Lower lobe of right lung (tissue), 2 donors: Measurements from ENCODE around the gene VASN. TPM values are rescaled to one million over a fixed set of nuclear protein-coding genes. Genes with fewer than 3 reads are reported as not detected.

Experiments
- ATAC-seq, 2 donors: fragments of 200-7000 bp; cut with Tn5 transposase; one replicate each; pipeline ENCODE4 v1.9.1; 2020 to 2022; ENCODE audit warnings: mild to moderate bottlenecking in 2 of 2, moderate library complexity in 2 of 2
- DNase-seq: peaks from one replicate; pipeline ENCODE4 v3.0.0-alpha.2; 2020
- H3K27ac ChIP-seq: fragments of 200-600 bp; one replicate; pipeline ENCODE4 v1.8.0; 2022
- H3K27me3 ChIP-seq: fragments of 200-600 bp; one replicate; pipeline ENCODE4 v1.8.0; 2022; ENCODE audit warnings: low read depth
- H3K36me3 ChIP-seq: fragments of 200-600 bp; one replicate; pipeline ENCODE4 v1.8.0; 2022; ENCODE audit warnings: mild to moderate bottlenecking
- H3K4me1 ChIP-seq: fragments of 200-600 bp; one replicate; pipeline ENCODE4 v1.8.0; 2022
- H3K4me3 ChIP-seq: fragments of 200-600 bp; one replicate; pipeline ENCODE4 v1.8.0; 2022; ENCODE audit warnings: mild to moderate bottlenecking
- H3K9me3 ChIP-seq: fragments of 200-600 bp; one replicate; pipeline ENCODE4 v1.8.0; 2022
- intact Hi-C: fragments of 100-400 bp; cut with DNase I; formaldehyde crosslinking; loops from one replicate; pipeline ENCODE4 v1.11.0; 2022
- total RNA-seq: library from RNA; stranded (reverse); fragmentation: NEBNext Ultra II Directional; extraction: Animal tissue kit (Norgen Biotek cat#: 25700); gene quantifications from one replicate; pipeline ENCODE4 v1.2.1, GENCODE V29; 2021
- TF ChIP-seq, protein P1 (sequence below): fragments of 200-600 bp; IDR thresholded peaks from one replicate; pipeline ENCODE4 v1.8.0; 2022; ENCODE audit warnings: antibody characterized with exemption, mild to moderate bottlenecking
- donor health status: DM: no; HTN: yes; CAD: no; lungs with severe emphysema.

The VASN gene
- total RNA-seq, 1 donor from 2014 or later, result 17.4 TPM

GRCh38 chr16:4385789-4386450, 14.3 kb downstream of the VASN start:
- H3K9me3 ChIP-seq, result no peaks in the 10 kb centered on the region
- peak overlapping the region; percentile 53 for H3K27ac ChIP-seq
- no peak for ATAC-seq
- DNase-seq, result no peak
- H3K4me1 ChIP-seq, result peaks cover 30% of the 10 kb centered on the region
- TF ChIP-seq, protein P1, sequence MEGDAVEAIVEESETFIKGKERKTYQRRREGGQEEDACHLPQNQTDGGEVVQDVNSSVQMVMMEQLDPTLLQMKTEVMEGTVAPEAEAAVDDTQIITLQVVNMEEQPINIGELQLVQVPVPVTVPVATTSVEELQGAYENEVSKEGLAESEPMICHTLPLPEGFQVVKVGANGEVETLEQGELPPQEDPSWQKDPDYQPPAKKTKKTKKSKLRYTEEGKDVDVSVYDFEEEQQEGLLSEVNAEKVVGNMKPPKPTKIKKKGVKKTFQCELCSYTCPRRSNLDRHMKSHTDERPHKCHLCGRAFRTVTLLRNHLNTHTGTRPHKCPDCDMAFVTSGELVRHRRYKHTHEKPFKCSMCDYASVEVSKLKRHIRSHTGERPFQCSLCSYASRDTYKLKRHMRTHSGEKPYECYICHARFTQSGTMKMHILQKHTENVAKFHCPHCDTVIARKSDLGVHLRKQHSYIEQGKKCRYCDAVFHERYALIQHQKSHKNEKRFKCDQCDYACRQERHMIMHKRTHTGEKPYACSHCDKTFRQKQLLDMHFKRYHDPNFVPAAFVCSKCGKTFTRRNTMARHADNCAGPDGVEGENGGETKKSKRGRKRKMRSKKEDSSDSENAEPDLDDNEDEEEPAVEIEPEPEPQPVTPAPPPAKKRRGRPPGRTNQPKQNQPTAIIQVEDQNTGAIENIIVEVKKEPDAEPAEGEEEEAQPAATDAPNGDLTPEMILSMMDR, result no peak
- H3K4me3 ChIP-seq, result no peak overlapping the region
- H3K27me3 ChIP-seq, result no peaks in the 10 kb centered on the region
- intact Hi-C loops, result no loop called here
- peaks cover 95% of the 10 kb centered on the region for H3K36me3 ChIP-seq

DNA sequence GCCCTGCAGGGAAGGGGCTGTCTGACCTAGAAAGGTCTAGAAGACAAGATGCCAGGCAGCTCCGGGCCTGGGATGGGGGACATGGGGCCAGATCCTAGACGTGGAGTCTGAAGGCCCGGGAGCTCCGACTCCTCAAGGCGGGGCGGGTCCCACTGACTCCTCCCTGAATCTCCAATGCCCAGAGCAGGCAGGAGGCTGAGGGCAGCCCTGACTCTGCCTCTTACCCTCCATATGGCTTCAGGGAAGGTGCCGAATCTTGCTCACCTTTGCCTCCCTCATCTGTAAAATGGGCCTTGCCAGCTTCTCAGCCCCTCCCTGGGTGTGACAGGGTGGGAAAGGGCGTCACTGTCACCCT, 14.8 kb downstream of the VASN start:
- TF ChIP-seq, protein P1, result no peak
- ATAC-seq, result no peak

DNA sequence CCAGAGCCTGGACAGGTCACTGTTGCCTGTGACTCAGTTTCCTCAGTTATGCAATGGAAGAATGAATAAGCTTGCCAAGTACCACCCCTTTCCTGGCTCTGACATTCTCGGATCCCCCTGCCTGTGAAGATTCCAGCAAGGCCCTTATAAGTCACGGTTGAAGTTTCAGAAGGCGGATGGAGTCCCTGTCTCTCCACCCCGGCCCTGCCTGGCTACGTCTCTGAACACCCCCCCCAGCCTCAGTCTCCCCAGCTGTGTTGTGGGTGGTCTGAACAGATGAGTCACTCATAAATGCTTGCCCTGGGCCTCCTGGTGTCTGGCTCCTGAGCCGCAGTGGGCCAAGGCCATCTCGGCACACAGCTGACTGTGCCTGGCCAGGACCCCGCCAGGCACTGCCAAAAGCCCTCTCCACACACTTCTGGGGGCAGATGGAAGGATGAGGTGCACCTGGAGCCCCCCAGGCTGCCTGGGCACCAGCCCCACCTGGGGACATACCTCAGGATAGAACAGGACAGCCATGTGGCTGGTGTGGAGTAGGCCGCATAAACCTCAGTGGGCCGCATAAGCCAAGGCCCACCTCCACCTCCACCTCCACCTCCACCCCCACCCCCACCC, 15.4 kb downstream of the VASN start:
- intact Hi-C loops, result no loop called here
- DNase-seq (no peak), ATAC-seq (no peak)
- no peak overlapping the region for H3K4me3 ChIP-seq
- H3K27me3 ChIP-seq, result no peaks in the 10 kb centered on the region
- H3K27ac ChIP-seq, result peak overlapping the region; percentile 36
- H3K9me3 ChIP-seq, result no peaks in the 10 kb centered on the region
- TF ChIP-seq, protein P1, result no peak
- peaks cover 93% of the 10 kb centered on the region for H3K36me3 ChIP-seq
- H3K4me1 ChIP-seq, result peaks cover 34% of the 10 kb centered on the region

More for the DNA sequence above, 14.8 kb downstream of the VASN start:
- peak overlapping the region; percentile 53 for H3K27ac ChIP-seq
- H3K27me3 ChIP-seq, result no peaks in the 10 kb centered on the region
- no peak overlapping the region for H3K4me3 ChIP-seq
- no peak for DNase-seq
- intact Hi-C loops, result no loop called here
- peaks cover 30% of the 10 kb centered on the region for H3K4me1 ChIP-seq
- H3K9me3 ChIP-seq, result no peaks in the 10 kb centered on the region
- peaks cover 94% of the 10 kb centered on the region for H3K36me3 ChIP-seq

GRCh38 chr16:4387781-4388180, 16.1 kb downstream of the VASN start:
- no peak for ATAC-seq
- TF ChIP-seq, protein P1, result no peak
- Histone ChIP-seq H3K27me3 (no peaks in the 10 kb centered on the region), H3K9me3 (no peaks in the 10 kb centered on the region), H3K36me3 (peaks cover 91% of the 10 kb centered on the region), H3K27ac (peak overlapping the region; percentile 36), H3K4me3 (no peak overlapping the region), H3K4me1 (peaks cover 42% of the 10 kb centered on the region)
- no peak for DNase-seq
- intact Hi-C loops, result no loop called here

DNA sequence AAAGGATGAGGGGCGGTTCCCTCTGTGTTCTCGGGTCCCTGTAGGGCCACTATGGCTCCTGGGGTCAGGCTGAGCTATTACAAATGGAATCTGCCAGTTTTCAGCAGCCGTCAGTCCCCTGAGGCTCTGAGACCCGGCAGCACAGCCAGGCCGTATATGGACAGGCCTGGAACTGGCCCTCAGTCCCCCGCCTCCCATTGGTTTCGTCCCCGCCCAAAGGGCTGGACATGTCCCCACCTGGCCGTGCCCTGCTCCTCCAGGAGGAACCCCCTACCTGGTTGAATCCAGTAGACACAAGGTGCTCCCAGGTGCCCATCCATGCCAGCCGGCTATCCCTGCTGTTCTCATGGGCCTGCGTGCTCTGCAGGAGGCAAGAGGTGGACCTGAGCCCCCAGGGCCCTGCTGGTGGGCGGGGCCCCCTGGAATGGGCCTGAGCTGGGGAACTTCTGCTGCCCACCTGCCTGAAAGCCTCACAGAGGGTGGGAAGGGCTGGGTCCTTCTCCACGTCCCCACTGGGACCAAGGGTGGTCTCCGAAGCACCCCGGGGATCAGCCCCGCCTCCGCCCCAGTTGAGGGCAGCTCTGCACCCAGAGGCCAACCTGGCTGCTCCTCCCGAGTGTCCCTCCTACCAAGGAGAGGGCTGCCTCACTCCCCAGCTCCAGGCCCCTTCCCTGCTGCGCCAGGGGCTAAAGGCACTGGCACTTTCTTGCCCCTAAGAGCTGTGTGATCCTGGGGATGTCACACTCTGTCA, 16.8 kb downstream of the VASN start:
- ATAC-seq (no peak), DNase-seq (no peak)
- H3K27me3 ChIP-seq, result no peaks in the 10 kb centered on the region
- H3K27ac ChIP-seq, result peak overlapping the region; percentile 44
- TF ChIP-seq, protein P1, result no peak
- intact Hi-C loops, result no loop called here
- no peaks in the 10 kb centered on the region for H3K9me3 ChIP-seq
- peaks cover 91% of the 10 kb centered on the region for H3K36me3 ChIP-seq
- peaks cover 47% of the 10 kb centered on the region for H3K4me1 ChIP-seq
- no peak overlapping the region for H3K4me3 ChIP-seq
